ENCODE results near the gene NF2.
A peak's percentile ranks its signal among the peaks of the same experiment; 100 is the strongest.
"Not testable (repeated sequence)": the region's sequence is repeated elsewhere in the genome, so short reads cannot be mapped to it uniquely, and the experiment has no call there.

The NF2 gene

DNA sequence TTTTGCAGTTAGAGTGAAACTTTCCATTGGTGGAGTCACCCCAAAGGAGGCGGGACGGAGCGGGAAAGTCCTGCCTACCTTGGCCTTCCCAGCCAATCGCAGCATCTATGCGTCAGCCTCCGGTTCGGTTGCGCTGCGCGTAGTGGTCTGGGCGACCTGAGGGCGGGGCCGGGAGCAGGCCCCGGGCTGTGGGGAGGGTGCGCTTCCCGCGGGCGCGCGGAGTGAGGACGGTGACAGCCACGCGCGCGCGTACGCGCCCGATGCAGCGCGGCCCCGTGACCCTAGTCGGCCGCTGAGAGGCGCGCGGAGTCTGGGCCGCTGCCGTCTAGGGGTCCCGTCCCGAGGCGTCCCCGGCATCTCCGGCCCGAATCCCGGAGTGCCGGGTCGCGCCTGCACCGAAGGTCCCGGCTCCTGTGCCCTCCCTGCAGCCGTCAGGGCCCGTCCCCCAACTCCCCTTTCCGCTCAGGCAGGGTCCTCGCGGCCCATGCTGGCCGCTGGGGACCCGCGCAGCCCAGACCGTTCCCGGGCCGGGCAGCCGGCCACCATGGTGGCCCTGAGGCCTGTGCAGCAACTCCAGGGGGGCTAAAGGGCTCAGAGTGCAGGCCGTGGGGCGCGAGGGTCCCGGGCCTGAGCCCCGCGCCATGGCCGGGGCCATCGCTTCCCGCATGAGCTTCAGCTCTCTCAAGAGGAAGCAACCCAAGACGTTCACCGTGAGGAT lies at the start of gene NF2:
Gene NF2 (plus strand): TSS at position 276 of the 718 bp plus-strand sequence. CDS start 366 bp downstream, at position 642.
- DNase-seq = peak; percentile 99

DNA sequence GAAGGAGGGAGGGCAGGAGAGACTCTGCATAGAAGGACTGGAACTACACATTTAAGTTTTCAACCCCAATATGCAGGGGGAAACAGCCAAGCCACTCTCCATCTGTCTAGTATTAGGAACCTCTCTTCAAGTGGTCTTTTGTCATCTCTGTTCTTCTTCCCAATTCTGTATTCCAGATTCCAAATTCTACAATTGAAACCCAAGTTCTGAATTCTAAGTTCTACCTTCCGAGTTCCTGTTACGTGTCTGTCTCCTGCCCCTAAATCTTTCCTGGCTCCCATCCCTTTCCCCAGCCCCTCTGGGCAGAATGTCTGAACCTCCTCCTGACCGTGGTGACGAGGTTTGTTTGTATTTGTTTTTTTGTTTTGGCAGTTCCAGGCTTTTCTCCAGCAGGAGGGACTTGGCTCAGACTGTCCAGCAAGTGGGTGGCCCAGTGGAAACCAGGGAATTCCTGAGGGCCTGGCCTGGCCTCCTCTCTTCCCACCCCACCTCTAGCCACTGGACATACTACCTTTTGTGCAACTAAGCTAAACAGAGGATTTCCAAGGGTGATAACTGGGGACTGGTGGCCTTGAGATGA lies 48.3 kb upstream of the NF2 start:
- DNase-seq = no peak

DNA sequence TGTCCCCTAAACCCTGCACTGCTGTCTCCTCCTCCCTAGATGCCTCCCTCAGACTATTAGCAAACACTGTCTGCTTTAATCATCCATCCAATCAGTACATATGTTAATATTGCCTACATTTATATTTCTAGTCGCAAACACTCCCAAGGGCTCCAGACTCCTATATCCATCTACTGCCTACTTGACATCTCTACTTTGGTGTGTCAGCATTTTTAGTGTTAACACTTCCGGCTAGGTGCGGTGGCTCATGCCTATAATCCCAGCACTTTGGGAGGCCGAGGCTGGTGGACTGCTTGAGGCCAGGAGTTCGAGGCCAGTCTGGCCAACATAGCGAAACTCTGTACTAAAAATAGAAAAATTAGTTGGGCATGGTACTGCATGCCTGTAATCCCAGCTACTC lies 44.4 kb upstream of the NF2 start:
- no peak for DNase-seq

DNA sequence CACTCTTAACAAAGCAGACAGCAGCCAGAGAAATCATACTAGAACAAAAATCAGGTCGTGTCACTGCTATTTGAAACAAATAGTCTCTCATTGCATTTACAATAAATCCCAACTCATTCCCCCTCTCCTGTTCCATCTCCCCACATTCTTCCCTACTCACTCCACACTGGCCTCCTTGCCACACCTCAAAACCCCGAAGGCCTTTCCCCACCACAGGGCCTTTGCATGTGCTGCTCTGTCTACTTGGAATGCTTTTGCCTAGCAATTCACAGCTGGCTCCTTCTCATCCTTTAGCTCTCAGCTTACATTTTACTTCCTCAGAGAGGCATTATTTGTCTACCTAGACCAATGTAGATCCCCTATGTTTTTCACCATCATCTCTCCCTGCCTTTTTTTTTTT lies 43.6 kb upstream of the NF2 start:
- no peak for DNase-seq

DNA sequence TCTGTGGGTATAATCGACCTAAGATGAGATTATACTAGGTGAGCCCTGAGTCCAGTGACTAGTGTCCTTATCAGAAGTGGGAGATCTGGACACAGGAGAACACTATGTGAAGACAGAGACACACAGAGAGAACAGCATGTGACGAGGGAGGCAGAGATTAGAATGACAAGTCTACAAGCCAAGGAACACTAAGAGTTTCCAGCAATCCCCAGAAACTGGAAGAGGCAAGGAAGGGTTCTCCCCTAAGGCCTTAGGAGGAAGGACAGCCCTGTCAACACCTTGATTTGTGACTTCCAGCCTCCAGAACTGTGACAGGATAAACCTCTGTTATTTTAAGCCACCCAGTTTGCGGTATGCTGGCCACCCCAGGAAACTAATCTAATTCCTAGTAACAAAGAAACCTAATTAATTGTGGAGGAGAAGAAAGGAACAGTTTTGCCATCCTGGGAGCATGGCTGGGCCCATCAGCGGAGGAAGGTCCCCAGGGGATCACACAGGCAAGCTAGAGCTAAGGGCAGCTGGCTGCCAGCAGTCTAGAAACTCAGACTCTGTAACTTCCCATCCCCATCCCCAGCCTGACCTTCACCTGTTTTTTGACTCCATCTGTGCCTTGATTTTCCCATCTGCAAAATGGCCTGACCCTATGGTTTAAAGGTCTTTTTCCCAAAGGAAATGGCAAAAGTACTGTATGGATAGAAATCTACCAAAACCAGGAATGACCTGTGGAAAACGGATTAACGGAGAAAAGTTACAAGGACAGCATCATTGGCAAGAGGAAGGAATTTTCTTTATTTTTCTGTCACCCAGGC lies 39.6 kb upstream of the NF2 start:
- no peak for DNase-seq

DNA sequence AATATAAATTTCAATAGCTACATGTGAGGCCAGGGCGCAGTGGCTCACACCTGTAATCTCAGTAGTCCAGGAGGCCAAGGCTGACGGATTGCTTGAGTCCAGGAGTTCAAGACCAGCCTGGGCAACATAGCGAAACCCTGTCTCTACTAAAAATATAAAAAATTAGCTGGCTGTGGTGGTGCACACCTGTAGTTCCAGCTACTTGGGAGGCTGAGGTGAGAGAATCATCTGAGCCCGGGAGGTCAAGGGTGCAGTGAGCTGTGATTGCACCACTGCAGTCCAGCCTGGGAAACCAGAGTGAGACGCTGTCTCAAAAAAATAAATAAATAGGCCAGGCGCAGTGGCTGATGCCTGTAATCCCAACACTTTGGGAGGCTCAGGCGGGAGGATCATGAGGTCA lies 36.9 kb upstream of the NF2 start:
- not testable (repeated sequence) for DNase-seq

DNA sequence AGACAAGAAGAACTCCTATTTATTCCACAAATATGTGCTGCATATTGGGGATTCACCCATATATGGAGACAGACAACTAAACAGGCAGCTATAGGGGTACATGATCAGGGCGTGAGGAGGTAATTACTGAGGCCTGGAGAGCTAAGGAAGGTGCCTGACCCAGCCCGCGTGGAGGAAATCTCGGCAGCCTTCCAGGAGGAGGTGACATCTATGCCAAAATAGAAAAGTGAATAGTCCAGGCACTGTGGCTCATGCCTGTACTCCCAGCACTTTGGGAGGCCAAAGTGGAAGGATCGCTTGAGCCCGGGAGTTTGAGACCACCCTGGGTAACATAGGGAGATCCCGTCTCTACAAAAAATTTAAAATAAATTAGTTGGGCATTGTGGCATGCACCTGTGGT lies 36.1 kb upstream of the NF2 start:
- DNase-seq = no peak

DNA sequence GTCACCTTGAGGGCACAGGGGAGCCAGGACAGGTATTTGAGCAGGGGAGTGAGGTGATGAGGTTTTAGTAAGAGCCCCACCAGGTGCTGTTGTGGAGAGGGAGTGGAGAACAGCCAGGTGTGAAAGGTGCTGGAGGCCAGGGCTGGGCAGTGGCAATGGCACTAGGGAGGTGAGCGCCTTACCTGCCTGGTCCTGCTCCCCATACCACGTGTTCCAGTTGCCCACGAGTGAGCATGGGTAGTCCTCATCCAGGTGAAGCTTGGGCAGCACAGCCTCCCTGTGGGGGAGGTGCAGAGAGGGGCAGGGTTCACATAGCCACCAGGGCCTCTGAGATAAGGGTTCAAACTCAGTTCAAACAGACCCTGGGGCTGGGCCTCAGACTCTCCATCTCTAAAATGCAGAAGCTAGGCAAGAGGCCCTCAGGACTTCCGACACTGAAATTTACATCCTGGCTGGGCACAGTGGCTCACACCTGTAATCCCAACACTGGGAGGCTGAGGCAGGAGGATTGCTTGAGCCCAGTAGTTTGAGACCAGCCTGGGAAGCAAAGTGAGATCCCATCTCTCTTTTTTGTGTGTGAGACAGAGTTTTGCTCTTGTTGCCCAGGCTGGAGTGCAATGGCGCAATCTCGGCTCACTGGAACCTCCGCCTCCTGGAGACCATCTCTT lies 34.3 kb upstream of the NF2 start:
- DNase-seq = no peak

DNA sequence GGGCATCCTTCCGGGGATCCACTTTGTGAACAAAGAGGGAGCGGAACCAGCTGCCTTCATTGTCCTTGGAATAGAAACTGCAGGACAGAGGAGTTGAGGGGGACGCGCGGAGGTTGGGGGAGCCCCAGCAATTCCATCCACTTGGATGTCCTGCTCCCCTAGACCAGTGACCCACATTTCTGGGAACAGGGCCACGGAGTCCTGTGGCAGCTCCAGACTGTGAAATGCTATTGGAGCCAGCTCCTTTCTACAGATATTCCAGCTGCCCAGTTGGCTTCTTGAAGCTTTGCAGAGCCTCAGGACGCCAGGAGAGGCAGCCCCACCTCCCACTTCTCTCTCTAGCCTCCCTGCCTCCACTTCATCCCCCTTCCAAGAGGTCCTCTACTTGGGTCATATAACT lies 33.0 kb upstream of the NF2 start:
- DNase-seq = no peak

DNA sequence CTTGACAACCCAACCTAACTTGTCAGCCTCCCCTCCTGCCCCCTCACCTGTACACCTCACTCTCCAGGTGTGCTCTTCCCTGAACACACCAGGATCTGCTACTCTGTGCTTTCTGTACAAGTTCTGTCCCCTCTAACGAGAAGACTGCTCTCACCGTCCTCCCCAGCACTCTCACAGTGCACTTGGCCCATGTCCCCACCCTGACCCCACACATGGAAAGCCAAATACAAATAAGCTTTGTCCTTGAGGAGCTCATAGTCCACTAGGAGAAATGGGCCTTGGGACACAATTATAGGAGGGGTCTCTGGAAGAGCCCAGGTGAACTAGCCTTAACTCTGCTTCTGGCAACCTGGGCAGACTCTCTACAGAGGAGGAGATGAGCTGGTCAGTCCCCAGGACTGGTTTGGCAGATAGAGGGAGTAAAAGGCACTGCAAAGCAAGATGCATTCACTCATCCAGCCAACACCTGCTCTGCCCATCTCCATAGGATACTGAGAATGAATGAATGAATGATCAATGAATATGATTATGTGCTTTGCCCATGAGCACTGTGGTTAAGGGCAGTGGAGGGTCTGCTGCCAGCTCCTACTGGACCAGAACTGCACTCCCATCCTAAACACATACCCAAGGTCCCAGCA lies 32.4 kb upstream of the NF2 start:
- DNase-seq = no peak

DNA sequence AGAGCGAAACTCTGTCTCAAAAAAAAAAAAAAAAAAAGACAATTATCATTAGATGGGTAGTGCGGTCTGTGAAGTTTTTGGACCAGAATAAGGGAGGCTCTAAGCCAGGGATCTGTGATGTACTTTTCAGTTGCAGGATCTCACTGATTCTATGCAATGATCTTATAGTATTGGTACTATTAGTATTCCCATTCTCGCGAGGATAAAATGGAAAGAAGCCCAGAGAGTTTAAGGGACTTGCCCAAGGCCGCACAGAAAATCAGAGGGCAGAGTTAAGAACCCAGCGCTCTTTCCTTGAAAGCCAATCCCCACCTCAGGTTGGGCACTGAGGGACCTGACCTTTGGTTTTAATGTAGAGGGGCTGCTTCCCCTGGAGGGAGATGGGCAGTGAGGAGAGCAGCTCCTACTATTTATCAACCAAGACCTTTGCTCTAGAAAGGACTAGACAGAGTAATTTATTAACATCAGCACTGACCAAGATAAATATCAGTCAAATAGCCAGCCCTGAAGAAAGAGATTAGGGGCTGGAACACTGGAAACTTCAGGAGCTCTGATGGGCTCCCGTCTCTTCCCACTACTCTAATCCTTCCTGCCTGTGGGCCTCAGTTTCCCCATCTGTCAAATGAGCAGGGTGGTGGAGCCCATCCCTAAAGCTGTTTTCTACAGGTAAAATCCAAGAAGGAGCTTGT lies 28.5 kb upstream of the NF2 start:
- DNase-seq = no peak

DNA sequence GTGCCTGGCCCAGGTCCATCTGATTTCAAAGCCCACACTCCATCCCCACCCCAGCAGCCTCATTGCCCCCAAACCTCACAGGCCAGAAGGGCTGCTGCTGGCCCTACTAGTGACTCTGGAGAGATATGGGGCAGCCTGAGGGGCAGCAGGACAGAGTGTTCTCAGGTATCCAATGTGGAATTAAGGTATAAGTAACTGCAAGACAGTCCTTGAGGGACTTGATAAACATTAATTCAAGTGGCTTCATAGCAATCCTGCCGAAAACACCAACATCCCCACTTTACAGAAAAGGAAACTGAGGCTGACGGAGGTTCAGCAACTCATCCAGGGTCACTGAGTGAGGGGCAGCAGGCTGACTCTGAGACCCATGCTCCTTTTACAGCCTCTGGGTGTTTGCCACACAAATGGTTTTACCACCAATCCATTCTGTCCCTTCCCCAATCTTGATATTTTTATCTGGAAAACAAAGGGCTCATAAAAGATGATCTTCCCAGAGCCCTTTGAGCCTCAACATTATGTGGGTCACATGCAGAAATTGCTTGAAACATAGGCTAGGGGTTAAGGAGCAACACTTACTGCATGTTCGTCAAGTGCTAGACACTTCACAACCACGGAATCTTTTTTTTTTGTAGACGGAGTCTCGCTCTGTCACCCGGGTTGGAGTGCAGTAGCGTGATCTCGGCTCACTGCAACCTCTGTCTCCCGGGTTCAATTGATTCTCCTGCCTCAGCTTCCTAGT lies 24.8 kb upstream of the NF2 start:
- DNase-seq = no peak

DNA sequence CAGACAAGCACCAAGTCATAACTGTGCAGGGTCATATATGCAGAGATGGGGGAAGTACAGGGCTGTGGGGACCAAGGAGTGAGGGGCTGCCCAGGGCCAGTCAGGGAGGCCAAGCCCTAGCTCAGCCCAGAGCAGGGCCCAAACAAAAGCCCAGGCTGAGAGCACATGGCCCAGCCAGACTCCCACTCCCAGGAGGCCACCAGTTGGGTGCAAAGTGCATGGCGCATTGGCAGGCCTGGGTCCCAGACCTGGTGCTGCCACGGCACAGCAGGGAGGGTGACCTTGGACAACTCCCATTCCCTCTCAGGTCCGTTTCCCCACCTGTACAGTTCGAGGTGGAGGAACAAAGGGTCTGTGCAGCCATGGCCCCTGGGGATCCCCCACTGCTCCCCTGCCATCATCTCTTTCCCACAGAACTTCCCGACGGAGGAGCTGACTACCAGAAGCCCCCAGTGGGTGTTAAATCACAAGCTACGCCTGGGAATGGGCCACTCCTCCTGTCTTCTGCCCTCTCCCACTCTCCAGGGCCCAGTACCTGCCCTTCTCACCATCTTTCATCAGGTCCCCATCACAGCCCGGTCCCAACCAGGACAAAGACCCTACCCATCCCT lies 23.1 kb upstream of the NF2 start:
- no peak for DNase-seq

DNA sequence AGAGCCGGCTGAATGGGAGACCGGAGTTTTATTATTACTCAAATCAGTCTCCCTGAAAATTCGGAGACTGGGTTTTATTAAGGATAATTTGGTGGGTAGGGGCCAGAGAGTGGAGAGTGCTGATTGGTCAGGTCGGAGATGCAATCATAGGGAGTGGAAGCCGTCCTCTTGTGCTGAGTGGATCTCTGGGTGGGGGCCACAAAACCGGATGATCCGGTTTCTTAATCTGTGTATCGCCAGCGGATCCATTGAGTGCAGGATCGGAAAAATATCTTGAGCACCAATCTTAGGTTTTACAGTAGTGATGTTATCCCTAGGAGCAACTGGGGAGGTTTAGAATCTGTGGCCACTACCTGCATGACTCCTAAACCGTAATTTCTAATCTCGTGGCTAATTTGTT lies 21.6 kb upstream of the NF2 start:
- DNase-seq = peak; percentile 29

DNA sequence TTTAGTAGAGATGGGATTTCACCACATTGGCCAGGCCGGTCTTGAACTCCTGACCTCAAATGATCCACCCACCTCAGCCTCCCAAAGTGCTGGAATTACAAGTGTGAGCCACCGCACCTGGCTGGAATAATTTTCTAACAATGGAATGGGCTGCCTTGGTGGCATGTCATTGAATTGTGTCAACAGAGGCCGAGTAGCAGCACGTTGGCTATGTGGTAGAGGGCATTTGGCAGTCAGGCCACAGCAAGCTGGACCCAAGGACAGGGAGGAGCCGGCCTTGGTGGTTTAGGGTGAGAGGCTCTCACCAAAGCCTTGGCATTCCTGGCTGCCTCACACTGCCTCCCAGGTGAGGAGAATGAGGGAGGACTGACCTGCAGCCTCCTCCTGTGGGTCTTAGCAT lies 18.5 kb upstream of the NF2 start:
- DNase-seq = no peak

DNA sequence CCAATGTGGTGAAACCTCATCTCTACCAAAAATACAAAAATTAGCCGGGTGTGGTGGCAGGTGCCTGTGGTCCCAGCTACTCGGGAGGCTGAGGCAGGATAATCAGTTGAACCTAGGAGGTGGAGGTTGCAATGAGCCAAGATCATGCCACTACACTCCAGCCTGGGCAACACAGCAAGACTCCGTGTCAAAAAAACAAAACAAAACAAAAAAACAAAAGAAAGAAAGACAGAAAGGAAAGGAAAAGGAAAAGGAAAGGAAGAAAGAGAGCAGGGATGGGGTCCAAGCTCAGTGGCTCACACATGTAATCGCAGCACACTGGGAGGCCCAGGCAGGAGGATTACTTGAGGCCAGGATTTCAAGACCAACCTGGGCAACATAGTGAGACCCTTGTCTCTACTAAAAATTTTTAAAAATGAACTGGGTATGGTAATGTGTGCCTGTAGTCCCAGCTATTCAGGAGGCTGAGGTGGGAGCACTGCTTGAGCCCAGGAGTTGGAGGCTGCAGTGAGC lies 17.2 kb upstream of the NF2 start:
- DNase-seq = not testable (repeated sequence)

DNA sequence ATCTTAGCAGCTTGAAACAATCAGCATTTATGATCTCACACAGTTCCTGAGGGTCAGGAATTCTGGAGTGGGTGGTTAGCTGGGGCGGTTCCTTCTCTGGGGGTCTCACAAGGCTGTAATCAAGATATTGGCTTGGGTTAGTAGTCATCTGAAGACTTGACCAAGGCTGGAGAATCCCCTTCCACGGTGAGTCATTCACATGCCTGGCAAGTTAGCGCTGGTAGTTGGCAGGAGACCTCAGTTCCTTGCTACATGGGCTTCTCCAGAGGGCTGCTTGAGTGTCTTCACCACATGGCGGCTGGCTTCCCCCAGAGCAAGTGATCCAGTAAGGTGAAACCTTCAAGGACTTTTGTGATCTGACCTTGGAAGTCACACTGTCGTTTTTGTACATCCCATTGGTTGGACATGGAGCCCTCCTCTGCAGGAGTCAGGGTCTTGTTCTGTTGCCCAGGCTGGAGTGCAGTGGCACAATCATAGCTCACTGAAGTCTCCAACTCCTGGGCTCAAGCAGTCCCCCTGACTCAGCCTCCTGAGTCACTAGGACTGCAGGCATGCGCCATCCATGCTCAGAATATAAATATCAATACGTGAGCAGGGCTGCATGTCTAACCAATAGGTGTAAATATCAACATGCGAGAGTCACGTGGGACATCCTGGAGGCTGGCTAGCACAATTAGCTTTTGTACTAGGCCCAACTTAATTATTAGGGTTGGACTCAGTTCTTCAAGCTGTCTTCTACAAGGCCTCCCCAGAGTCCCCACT lies 15.3 kb upstream of the NF2 start:
- DNase-seq = no peak

DNA sequence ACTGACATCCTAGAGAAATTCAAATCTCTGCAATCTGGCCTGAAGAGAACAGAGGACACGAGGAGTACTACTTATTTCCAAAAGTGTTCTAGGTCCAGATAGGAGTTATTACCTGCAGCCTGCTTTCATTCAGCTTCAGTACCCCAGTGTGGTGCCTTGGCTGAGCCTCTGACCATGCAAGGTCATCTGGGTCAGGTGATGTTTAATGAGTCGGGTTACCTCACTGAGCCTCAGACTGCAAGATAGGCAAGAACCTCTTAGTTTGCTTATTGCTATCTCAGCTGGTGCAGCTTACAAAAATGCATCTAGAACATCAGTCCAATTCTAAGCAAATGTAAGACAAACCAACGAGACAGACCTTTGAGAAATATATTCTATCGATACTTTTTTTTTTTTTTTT lies 9.5 kb upstream of the NF2 start:
- no peak for DNase-seq

DNA sequence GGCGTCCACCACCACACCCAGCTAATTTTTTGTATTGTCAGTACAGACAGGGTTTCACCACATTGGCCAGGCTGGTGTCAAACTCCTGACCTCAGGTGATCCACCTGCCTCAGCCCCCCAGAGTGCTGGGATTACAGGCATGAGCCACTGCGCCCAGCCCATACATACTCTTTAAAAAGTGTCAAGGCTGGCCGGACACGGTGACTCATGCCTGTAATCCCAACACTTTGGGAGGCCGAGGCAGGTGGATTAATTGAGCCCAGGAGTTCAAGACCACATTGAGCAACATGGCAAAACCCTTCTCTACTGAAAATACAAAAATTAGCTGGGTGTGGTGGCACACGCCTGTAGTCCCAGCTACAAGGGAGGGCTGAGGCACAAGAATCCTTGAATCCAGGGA lies 9.0 kb upstream of the NF2 start:
- not testable (repeated sequence) for DNase-seq

DNA sequence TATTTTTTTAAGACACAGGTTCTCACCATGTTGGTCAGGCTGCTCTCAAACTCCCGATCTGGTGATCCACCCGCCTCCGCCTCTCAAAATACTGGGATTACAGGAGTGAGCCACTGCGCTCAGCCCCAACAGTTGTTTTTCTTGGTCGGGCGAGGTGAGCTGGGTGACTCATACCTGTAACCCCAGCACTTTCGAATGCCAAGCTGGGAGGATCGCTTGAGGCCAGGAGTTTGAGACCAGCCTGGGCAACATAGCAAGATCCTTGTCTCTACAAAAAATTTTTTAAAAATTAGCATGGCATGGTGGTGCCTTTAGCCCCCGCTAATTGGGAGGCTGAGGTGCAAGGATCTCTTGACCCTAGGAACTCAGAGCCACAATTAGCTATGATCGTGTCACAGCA lies 7.0 kb upstream of the NF2 start:
- no peak for DNase-seq

Data from NCI-H1092 treated with DMSO at 0.1 percent for 48 hours (cell line).